GM21367 (cell line): ENCODE results near the gene LAGE3.

Experiments used
- ATAC-seq: cut with Tn5 transposase; IDR thresholded peaks from one replicate; pipeline ENCODE4 v1.9.1; 2021; ENCODE audit not compliant: unreplicated experiment

Gene LAGE3

GRCh38 chrX:154436983-154437752, 41.9 kb downstream of the LAGE3 start, which contains the start of gene GDI1:
GDI1 (plus strand) TSS chrX:154437154; CDS start chrX:154437255, 101 bp downstream.
- peak; percentile 36 for ATAC-seq

- ATAC-seq = peak; percentile 18
These were observed 42.6 kb downstream of the LAGE3 start for GRCh38 chrX:154436374-154436982.

DNA sequence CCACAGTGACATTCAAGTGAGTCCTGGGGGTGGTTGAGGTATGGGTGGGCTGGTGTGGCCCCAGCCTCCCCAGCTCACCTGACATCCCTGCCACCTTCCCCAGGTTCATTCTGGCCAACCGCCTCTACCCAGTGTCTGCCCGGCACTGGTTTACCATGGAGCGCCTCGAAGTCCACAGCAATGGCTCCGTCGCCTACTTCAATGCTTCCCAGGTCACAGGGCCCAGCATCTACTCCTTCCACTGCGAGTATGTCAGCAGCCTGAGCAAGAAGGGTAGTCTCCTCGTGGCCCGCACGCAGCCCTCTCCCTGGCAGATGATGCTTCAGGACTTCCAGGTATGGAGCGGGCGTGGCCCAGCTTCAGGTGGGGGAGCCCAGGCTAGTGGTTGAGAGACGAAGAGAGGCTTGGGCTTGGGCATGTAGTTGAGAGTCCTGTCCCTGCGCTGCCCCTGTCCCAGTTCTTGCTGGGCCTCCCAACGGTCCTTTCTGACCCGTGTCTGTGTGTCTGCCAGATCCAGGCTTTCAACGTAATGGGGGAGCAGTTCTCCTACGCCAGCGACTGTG, 43.8 kb downstream of the LAGE3 start:
- ATAC-seq = no peak

DNA sequence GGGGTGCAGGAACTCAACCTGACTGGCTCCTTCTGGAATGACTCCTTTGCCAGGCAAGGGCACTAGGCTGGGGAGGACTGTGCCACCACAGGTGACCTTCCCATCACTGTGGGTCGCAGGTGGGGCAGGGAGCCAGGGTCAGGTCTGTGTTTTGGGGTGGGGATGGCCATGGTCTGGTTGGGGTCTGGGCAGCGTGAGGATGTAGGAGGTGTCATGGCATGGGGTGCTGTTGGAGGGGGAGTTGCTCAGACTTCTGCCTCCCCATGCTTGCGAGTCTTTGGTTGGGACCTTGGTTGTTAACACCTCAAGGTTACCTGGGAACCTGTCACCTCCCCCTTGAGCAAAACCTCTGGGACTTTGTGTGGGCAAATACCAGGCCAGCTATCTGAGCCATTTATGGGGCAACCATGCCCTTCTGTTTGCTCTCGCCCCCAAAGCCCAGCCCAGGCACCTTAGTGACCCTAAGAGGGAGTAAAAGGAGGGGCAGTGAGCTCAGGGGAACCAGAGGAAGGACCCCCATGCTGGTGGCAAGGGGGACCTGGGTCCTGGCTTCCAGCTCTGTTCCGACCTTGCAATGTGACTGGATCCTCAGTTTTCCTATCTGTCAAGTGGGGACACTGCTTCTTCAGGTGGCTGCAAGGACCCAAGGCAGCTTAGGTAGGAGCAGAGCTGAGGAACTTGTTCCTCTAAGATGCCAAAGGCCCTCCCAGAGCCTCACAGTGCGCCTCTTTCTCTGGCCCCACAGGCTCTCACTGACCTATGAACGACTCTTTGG, 44.5 kb downstream of the LAGE3 start:
- no peak for ATAC-seq

GRCh38 chrX:154433605-154434004, 45.5 kb downstream of the LAGE3 start:
- ATAC-seq = no peak

GRCh38 chrX:154432210-154432609, 46.9 kb downstream of the LAGE3 start:
- ATAC-seq = no peak

DNA sequence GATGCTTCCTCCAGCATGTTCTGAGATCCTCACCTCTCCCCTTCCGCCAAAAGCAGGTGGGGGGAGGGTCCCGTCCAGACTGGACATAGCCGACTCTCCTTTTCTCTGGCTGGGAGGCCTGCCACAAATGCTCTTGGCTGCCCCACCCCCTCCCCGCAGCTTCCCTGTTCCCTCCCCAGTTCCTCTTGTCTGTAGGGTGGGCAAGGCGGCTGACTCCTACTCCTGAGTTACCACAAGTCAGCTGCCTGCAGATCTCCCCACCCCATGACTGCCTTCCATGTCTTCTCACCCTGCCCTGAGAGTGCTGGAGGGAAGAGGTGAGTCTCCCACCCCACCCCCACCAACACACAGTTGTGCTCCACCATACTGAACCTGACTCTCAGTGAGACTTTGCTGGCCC, 47.7 kb downstream of the LAGE3 start:
- ATAC-seq = no peak

DNA sequence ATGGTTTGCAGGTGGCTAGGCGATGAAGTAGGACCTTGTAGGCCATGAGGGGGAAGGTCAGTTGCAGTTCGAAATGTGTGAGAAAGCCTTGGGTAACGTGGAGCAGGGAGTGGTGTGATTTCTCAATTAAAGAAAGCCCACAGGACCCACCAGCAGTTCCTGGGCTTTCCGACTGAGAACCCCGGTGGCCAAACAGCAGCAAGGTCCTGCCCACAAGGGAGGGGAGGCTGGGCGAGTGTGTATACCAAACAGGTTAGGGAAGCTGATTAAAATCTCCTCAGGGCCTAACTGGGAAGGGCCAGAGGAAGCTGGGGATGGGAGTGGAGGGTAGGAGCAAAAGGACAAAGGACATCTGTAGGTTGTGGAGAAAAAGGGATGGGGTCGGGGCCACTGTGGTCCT, 48.2 kb downstream of the LAGE3 start:
- ATAC-seq = no peak

GRCh38 chrX:154430479-154430878, 48.6 kb downstream of the LAGE3 start:
- ATAC-seq = no peak

DNA sequence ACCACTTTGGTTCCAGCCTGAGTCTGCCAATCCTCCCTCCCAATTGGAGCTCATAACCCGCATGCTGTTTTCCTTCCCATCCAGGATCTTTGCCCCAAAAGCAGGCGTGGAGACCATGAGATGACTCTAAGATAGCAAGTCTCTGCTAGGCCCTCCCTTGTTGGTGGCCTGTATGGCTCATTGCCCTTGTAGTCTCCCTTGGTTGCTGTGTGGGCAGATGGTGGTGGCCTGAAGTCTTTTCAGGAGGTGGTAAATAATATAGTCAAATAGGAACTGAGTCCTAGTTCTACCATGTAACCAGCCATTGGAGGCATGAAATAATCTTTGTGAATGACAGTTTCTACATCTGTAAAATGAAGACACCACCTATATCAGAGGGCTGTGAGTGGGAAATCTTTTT, 49.4 kb downstream of the LAGE3 start:
- no peak for ATAC-seq

- ATAC-seq = peak; percentile 94
These were observed 50.6 kb downstream of the LAGE3 start, which contains the start of gene ATP6AP1 for GRCh38 chrX:154428176-154429171. ATP6AP1 (plus strand) TSS chrX:154428677; CDS start chrX:154428693, 16 bp downstream.
